Measurements from ENCODE around the gene SPON2. TPM values are rescaled to one million over a fixed set of nuclear protein-coding genes. Genes with fewer than 3 reads are reported as not detected.

Gene SPON2
- total RNA-seq, 3 donors from 2014 or later (not counting 1 experiment from before 2014, with no cell fraction given) = 1,124 to 1,574 (median 1,339) TPM

DNA sequence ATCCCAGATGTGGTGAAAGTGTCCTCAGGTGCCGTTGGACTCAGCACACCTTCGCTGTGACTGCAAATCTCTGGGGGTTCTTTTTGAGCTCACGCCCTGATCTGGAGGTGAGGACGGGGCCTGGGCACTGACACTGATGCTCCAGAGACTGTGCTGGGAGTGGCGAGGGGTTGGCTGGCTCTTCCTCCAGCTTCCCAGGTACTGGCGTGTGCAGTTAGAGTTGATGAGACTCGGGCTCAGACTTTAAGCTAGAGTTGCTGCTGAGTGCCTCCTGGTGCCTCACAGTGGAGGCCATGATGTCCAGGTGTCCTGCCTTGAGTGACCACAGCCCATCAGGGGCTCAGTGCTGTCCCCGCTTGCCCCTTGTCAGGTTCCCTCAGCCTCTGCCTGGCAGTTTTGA is 16.3 kb downstream of the SPON2 start:
- Mint-ChIP-seq H3K4me1 (no peaks in the 10 kb centered on the region), H3K36me3 (no peaks in the 10 kb centered on the region), H3K4me3 (no peak overlapping the region), H3K9me3 (no peaks in the 10 kb centered on the region), H3K27ac (no peak overlapping the region), H3K27me3 (ENCODE audit: low read depth in 2 of 2) (peaks cover 9 to 18% of the 10 kb centered on the region in 2 donors)
- no peaks in the 10 kb centered on the region for H3K4me1 ChIP-seq (ENCODE audit: control insufficient read depth, insufficient read depth, low read length)
- DNase-seq (no peak), ATAC-seq (no peak)
- no peak overlapping the region for H3K27ac ChIP-seq (ENCODE audit: low read length)
- no peaks in the 10 kb centered on the region for H3K36me3 ChIP-seq (ENCODE audit: control insufficient read depth, insufficient read depth, low read length)
- no peaks in the 10 kb centered on the region for H3K27me3 ChIP-seq (ENCODE audit: control insufficient read depth, insufficient read depth, low read length)
- H3K9me3 ChIP-seq (ENCODE audit: control insufficient read depth, insufficient read depth, low read length) = no peaks in the 10 kb centered on the region
- 90% methylated on average over 8 of the region's 8 CpGs for WGBS (ENCODE audit: insufficient coverage)
- no peak for TF ChIP-seq CTCF (IDR thresholded peaks at IDR 0.05)
- no peak overlapping the region for H3K4me3 ChIP-seq (ENCODE audit: low read length)
- intact Hi-C loops (cut with micrococcal nuclease) = no loop called here

GRCh38 chr4:1155314-1155713 is 17.1 kb downstream of the SPON2 start:
- no peak overlapping the region for H3K4me3 Mint-ChIP-seq
- no peak for TF ChIP-seq CTCF (IDR thresholded peaks at IDR 0.05)
- no peak for DNase-seq
- Histone ChIP-seq H3K9me3 (ENCODE audit: control insufficient read depth, insufficient read depth, low read length) (peaks cover 4% of the 10 kb centered on the region), H3K36me3 (ENCODE audit: control insufficient read depth, insufficient read depth, low read length) (no peaks in the 10 kb centered on the region), H3K27ac (ENCODE audit: low read length) (no peak overlapping the region), H3K4me3 (ENCODE audit: low read length) (no peak overlapping the region), H3K27me3 (ENCODE audit: control insufficient read depth, insufficient read depth, low read length) (no peaks in the 10 kb centered on the region), H3K4me1 (ENCODE audit: control insufficient read depth, insufficient read depth, low read length) (no peaks in the 10 kb centered on the region)
- intact Hi-C loops (cut with micrococcal nuclease) = no loop called here
- H3K4me1 Mint-ChIP-seq = no peaks in the 10 kb centered on the region
- WGBS (ENCODE audit: insufficient coverage) = 67% methylated on average over 3 of the region's 3 CpGs
- no peaks in the 10 kb centered on the region for H3K9me3 Mint-ChIP-seq
- no peak overlapping the region for H3K27ac Mint-ChIP-seq
- ATAC-seq = no peak
- H3K27me3 Mint-ChIP-seq (ENCODE audit: low read depth in 2 of 2) = peaks cover 9 to 18% of the 10 kb centered on the region in 2 donors
- H3K36me3 Mint-ChIP-seq = no peaks in the 10 kb centered on the region

GRCh38 chr4:1154523-1155182 is 17.7 kb downstream of the SPON2 start:
- Histone ChIP-seq H3K27ac (ENCODE audit: low read length) (no peak overlapping the region), H3K27me3 (ENCODE audit: control insufficient read depth, insufficient read depth, low read length) (no peaks in the 10 kb centered on the region), H3K36me3 (ENCODE audit: control insufficient read depth, insufficient read depth, low read length) (no peaks in the 10 kb centered on the region), H3K9me3 (ENCODE audit: control insufficient read depth, insufficient read depth, low read length) (peaks cover 4% of the 10 kb centered on the region), H3K4me1 (ENCODE audit: control insufficient read depth, insufficient read depth, low read length) (no peaks in the 10 kb centered on the region), H3K4me3 (ENCODE audit: low read length) (no peak overlapping the region)
- WGBS (ENCODE audit: insufficient coverage) = 82% methylated on average over 21 of the region's 21 CpGs
- Mint-ChIP-seq H3K27ac (no peak overlapping the region), H3K36me3 (no peaks in the 10 kb centered on the region), H3K4me1 (no peaks in the 10 kb centered on the region), H3K9me3 (no peaks in the 10 kb centered on the region), H3K27me3 (ENCODE audit: low read depth in 2 of 2) (peaks cover 9 to 18% of the 10 kb centered on the region in 2 donors), H3K4me3 (no peak overlapping the region)
- no peak for ATAC-seq
- intact Hi-C loops (cut with micrococcal nuclease) = no loop called here
- TF ChIP-seq CTCF (IDR thresholded peaks at IDR 0.05) = no peak
- no peak for DNase-seq

DNA sequence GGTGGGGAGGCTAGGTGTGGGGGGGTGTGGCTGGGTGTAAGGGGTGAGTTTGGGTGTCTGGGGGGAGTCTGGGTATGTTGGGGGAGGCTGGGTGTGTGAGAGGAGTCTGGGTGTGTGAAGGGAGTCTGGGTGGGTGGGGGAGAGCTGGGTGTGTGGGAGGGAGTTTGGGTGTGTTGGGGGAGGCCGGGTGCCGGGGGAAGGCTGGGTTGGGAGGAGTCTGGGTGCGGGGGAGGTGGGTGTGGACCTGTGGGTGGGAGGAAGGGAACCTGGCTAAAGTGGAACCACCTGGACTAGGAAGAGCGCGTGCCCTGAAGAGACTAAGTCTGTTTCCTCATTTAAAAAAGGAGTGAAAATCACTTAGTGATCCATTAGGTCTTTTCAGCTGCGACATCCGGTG is 18.3 kb downstream of the SPON2 start:
- Mint-ChIP-seq H3K27ac (no peak overlapping the region), H3K27me3 (ENCODE audit: low read depth in 2 of 2) (peaks cover 9 to 18% of the 10 kb centered on the region in 2 donors), H3K36me3 (no peaks in the 10 kb centered on the region), H3K4me1 (no peaks in the 10 kb centered on the region), H3K4me3 (no peak overlapping the region), H3K9me3 (no peaks in the 10 kb centered on the region)
- Histone ChIP-seq H3K9me3 (ENCODE audit: control insufficient read depth, insufficient read depth, low read length) (peaks cover 4% of the 10 kb centered on the region), H3K4me3 (ENCODE audit: low read length) (no peak overlapping the region), H3K27me3 (ENCODE audit: control insufficient read depth, insufficient read depth, low read length) (no peaks in the 10 kb centered on the region), H3K4me1 (ENCODE audit: control insufficient read depth, insufficient read depth, low read length) (no peaks in the 10 kb centered on the region), H3K27ac (ENCODE audit: low read length) (no peak overlapping the region), H3K36me3 (ENCODE audit: control insufficient read depth, insufficient read depth, low read length) (no peaks in the 10 kb centered on the region)
- TF ChIP-seq CTCF (IDR thresholded peaks at IDR 0.05) = no peak
- ATAC-seq (peak in 1 of 3 donors; percentile 12), DNase-seq (no peak)
- intact Hi-C loops (cut with micrococcal nuclease) = no loop called here
- WGBS (ENCODE audit: insufficient coverage) = 66% methylated on average over 7 of the region's 7 CpGs

Measured in natural killer cell (primary cell).